NCI-H128 (cell line): ENCODE measurements around the gene GAD1.

Experiments
- DNase-seq: peaks from one replicate; lab custom pipeline; 2025; ENCODE audit not compliant: unreplicated experiment; lab: John Stamatoyannopoulos, UW

Gene GAD1

DNA sequence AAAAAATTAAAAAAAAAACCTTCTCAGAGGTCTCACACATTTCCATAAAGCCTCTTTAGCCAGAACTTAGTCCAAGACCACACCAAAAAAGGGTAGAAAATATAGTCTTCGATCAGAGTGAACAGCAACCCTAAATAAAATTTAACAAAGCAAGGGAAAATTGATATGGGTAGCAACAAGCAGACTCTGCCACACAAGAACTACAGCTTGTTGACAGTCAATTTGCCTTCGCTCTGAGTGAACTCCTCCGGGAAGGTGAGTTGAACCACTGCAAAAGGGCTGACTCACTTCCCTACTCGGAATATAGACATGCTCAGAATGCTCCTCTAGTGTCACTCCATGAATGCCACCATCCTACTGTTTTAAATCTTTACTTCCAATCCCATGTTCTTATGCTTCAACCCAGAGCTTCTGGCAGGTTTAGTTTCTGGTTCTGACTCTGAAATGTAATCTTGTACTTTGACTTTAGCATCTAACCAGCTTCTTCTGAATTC lies 24.1 kb downstream of the GAD1 start:
- no peak for DNase-seq

GRCh38 chr2:170842785-170843184 lies 26.1 kb downstream of the GAD1 start:
- no peak for DNase-seq

DNA sequence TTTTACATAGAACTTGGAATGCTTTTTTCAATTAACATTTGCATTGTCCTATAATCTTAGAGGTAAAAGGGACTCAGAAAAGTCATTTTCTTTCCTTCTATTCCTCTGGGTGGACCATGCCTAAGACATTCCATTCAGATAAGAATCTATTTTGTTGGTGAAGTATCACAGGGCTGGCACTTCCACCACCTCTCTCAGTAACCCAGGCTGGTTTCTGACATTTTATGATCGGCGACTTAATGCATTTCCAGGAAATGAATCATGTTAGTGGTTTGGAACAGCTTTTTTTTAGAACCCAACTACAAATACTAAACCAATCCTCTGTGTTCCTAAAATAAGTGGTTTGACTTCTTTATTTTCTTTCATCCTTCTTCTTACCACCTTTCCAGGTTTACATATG lies 27.0 kb downstream of the GAD1 start:
- DNase-seq, result no peak

GRCh38 chr2:170845343-170845742 lies 28.7 kb downstream of the GAD1 start:
- DNase-seq, result no peak

- no peak for DNase-seq
These were observed 29.6 kb downstream of the GAD1 start for GRCh38 chr2:170846314-170846713.

DNA sequence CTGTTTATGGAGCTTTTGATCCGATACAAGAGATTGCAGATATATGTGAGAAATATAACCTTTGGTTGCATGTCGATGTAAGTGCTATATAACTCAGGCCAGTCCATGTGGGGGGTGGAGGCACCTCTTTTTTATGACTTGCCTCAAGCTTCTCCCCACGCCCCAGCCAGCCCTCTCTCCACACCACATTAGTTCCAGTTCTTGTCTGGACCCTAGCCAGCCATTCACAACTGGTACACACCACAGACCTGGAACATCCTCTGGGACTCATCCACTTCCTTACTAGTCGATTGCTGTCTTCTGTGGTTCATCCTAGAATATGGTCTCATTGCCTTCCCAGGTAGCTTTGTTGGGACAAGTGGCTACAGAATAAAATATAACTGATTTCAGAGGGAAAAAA lies 31.0 kb downstream of the GAD1 start:
- DNase-seq, result no peak

DNA sequence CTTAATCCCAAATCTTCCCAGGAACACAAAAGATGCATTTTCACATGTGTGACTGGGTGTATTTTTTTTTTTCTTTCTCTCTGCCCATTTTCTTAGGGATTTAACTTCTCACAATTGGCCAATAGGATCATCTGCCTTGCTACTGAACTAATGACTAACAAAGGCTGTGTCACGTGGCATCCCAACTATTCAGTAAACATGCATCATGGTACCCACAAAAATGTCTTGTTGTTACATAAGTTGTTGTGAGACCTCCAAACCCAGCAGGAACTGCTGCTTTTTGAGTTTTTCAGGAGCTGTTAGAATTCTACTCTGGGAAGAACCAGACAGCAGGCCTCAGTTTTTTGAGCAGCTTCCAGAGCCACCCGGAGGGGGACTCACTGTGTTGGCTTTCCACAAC lies 31.9 kb downstream of the GAD1 start:
- no peak for DNase-seq

- no peak for DNase-seq
These were observed 33.6 kb downstream of the GAD1 start for GRCh38 chr2:170850251-170850650.

DNA sequence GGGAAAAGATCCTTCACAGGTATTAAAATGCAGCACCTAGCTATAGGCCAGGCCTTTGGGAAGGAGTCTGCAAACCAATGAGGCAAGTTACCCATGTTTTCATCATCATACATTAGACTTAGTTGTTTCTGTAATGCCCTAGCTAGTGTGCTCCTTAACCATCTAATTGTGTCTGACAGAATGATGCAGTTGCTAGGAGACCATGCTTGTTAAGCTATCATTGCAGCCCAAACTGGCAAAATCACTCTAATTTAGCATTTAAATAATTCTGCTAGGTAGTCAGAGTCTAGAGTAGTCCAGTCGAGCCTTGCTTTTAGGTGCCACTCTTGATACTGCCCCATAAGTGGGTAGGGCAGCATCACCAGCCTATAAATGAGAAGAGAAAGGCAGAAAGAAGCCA lies 34.9 kb downstream of the GAD1 start:
- DNase-seq, result no peak

DNA sequence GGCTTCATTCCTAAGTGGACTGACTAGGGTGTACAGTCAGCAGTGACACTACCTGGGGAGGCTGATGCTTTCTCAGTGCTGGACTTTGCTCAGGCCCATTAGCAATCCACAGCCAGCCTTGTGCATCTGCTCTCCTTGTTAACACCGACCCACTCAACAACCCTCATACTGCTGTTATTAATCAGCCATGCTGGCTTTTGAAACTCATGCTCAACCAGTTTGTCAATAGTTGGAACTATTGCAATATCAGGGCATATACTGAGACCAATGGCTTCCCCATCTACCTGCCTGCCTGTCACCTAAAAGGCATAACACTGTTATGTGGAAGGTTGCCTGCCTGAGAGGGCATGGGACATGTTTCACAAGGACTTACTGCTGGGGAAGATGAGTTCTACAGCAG lies 39.4 kb downstream of the GAD1 start:
- DNase-seq, result no peak

DNA sequence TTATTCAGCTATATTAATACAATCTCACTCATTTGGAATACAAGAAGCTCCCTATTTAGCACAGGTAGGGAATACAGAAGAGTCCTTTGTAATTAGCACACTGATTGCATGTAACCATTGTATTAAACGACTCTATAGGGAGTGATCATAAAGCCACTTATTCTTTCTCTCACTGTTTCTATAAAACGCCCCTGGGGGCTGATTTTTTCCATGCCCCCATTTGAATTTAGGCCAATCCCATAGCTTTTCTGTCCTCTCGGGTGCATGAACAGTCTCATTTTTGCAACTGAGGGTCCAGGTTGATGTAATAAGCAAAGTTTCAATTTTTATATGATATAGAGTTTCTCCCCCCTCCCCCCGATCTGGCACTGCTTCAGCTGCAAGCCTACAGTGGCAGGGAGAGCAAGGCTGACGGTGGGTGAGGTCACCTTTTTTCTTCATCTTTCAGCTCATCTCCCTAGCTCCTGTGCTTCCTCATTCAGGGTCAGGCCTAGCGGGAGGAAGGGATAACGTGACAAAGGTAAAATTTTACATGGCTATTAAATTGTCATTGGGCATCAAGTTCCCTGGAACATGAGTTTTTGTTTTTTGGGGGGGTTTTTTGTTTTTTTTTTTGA lies 45.7 kb downstream of the GAD1 start:
- no peak for DNase-seq

GRCh38 chr2:170863087-170863486 lies 46.4 kb downstream of the GAD1 start:
- no peak for DNase-seq

- no peak for DNase-seq
These were observed 52.3 kb downstream of the GAD1 start for GRCh38 chr2:170869036-170869435.

- no peak for DNase-seq
These were observed 52.8 kb downstream of the GAD1 start for GRCh38 chr2:170869461-170869860.

DNA sequence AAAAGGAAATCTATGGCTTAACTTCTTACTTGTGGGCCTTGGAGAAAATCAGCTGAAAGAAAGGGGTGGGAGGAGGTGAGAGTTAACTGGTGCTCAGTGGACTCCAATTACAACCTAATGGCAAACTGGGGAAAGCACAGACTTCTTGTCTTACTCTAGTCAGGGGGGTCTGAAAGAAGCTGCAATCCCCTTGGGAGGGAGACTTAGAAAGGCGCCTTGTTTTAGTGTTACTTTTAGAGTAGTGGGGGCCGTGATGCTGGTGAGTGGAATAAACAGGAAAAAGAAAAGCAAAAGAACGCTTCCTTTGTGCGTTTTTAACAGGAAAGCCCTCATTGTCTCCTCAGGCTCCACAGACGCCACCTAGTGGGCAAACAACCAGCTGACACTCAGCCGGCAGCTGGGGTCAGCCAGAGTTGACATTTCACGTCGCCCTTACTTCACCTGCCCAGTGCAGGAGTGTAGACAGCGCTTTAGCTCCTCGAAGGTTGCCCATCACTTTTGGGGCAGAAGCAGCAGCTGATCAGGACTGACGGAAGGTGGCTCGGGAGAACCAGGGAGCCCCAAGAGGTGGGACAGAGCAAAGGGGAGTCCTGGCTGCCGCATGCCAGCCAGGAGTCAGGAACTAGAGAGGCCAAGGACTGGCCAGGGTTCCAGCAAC lies 56.5 kb downstream of the GAD1 start:
- DNase-seq, result peak; percentile 38

- no peak for DNase-seq
These were observed 61.4 kb downstream of the GAD1 start for GRCh38 chr2:170878066-170878465.

DNA sequence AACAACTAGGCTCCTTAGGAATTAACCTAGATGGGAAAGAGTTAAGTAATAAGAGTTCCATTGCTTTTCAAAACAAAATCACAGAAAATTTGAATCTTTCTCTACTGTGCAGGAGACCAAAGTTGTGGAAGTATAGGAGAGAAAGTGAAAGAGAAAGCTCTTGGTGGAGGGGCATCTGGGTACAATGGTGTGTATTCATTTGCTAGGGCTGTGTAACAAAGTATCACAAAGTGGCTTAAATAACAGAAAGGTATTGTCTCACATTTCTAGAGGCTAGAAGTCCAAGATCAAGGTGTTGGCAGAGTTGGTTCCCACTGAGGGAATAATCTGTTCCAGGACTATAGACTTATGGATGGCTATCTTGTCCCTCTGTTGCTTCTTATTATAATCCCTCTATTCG lies 61.8 kb downstream of the GAD1 start:
- DNase-seq, result no peak

- DNase-seq, result no peak
These were observed 65.2 kb downstream of the GAD1 start for GRCh38 chr2:170881840-170882239.

- DNase-seq, result no peak
These were observed 66.1 kb downstream of the GAD1 start for GRCh38 chr2:170882758-170883157.

- no peak for DNase-seq
These were observed 67.0 kb downstream of the GAD1 start for GRCh38 chr2:170883683-170884082.

DNA sequence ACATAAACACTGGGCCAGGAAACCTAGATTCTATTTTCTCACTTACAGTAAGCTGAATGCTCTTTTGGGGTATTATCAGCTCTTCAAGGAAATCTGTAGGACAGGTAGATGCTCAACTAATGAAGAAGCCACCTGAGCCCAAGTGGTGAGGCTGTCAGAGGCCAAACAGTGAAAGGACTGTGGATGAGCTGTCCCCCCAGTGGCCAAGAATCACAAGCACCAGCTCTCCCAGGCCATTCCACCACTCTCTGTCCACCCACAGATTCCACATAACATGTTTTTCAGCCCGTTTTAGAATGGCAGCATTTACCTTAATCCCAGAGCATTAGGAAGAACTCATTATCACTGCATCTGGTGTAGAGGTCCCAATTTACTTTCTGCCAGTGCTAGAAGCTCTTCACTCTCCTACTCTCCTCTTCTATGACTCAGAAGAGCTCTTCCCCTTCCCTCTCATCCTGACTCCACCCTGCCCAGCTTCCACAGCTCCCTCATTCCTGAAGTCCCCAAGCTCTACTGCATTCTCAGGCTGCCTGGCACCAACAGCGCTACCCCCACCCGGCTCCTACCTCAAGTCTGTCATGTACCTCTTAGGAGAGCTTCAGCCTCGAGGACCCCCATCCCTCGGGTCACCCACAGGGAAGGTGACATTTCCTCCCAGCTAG lies 68.6 kb downstream of the GAD1 start:
- no peak for DNase-seq

GRCh38 chr2:170886386-170886785 lies 69.7 kb downstream of the GAD1 start:
- no peak for DNase-seq
